Chondrocyte (in vitro differentiated cells): ENCODE measurements around the gene TBC1D5. TPM values are rescaled to one million over a fixed set of nuclear protein-coding genes. Genes with fewer than 3 reads are reported as not detected.
"Not testable (repeated sequence)": the region's sequence is repeated elsewhere in the genome, so short reads cannot be mapped to it uniquely, and the experiment has no call there.

Experiments
- DNase-seq: peaks from one replicate; pipeline ENCODE4 v3.0.0; 2021; ENCODE audit warnings: mixed read lengths, low spot score
- H3K27ac Mint-ChIP-seq: one replicate; pipeline ENCODE4 v1.8.0; 2021; ENCODE audit warnings: mild to moderate bottlenecking, moderate library complexity, mixed read lengths; ENCODE audit not compliant: unreplicated experiment
- H3K27me3 Mint-ChIP-seq: 2 replicates; pipeline ENCODE4 v1.8.0; 2021; ENCODE audit warnings: low read depth, mixed read lengths
- H3K36me3 Mint-ChIP-seq: 2 replicates; pipeline ENCODE4 v1.8.0; 2021; ENCODE audit warnings: low read depth, mixed read lengths
- H3K4me1 Mint-ChIP-seq: 2 replicates; pipeline ENCODE4 v1.8.0; 2021; ENCODE audit warnings: low read depth, mild to moderate bottlenecking, mixed read lengths
- H3K4me3 Mint-ChIP-seq: one replicate; pipeline ENCODE4 v1.8.0; 2021; ENCODE audit warnings: mild to moderate bottlenecking, moderate library complexity, mixed read lengths; ENCODE audit not compliant: unreplicated experiment
- H3K9me3 Mint-ChIP-seq: 2 replicates; pipeline ENCODE4 v1.8.0; 2021; ENCODE audit warnings: low read depth, mixed read lengths
- total RNA-seq: library from RNA; stranded (reverse); gene quantifications from 3 replicates; pipeline ENCODE4 v1.2.1, GENCODE V29; 2021
- TF ChIP-seq, protein P1 (sequence below): fragments of 200-600 bp; sonication (generic); IDR thresholded peaks from 2 replicates; pipeline ENCODE4 v1.5.0; 2021; ENCODE audit warnings: antibody characterized with exemption, mild to moderate bottlenecking, moderate library complexity

TBC1D5 gene
- total RNA-seq, 1 donor from 2014 or later = 44.6 TPM

DNA sequence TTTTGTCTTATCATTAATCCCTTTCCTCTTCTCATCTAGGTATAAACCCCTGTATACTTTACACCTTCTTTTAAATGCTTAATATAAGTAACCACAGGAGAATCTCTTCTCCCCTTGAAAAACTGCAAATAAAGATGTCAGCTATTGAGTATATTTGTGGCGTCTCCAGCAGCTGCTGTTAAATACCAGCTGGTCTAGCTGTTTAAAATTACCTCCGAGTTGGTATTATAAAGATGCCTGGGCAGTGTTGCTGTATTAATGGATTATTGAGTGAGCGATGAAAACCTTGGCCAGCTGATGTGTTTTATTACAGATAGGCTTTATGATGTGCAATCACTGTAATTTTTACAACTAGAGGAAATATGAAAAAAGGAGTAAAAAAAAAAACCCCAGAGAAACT, 388.1 kb downstream of the TBC1D5 start:
- H3K36me3 Mint-ChIP-seq = no peaks in the 10 kb centered on the region

GRCh38 chr3:17352620-17353019, 389.8 kb downstream of the TBC1D5 start:
- H3K36me3 Mint-ChIP-seq = no peaks in the 10 kb centered on the region
- TF ChIP-seq, protein P1, sequence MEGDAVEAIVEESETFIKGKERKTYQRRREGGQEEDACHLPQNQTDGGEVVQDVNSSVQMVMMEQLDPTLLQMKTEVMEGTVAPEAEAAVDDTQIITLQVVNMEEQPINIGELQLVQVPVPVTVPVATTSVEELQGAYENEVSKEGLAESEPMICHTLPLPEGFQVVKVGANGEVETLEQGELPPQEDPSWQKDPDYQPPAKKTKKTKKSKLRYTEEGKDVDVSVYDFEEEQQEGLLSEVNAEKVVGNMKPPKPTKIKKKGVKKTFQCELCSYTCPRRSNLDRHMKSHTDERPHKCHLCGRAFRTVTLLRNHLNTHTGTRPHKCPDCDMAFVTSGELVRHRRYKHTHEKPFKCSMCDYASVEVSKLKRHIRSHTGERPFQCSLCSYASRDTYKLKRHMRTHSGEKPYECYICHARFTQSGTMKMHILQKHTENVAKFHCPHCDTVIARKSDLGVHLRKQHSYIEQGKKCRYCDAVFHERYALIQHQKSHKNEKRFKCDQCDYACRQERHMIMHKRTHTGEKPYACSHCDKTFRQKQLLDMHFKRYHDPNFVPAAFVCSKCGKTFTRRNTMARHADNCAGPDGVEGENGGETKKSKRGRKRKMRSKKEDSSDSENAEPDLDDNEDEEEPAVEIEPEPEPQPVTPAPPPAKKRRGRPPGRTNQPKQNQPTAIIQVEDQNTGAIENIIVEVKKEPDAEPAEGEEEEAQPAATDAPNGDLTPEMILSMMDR = no peak
- no peaks in the 10 kb centered on the region for H3K27me3 Mint-ChIP-seq
- no peaks in the 10 kb centered on the region for H3K4me1 Mint-ChIP-seq
- H3K9me3 Mint-ChIP-seq = no peaks in the 10 kb centered on the region
- no peak for DNase-seq
- H3K27ac Mint-ChIP-seq = no peak overlapping the region
- no peak overlapping the region for H3K4me3 Mint-ChIP-seq

More for the DNA sequence above, 388.1 kb downstream of the TBC1D5 start:
- Mint-ChIP-seq H3K27ac (no peak overlapping the region), H3K27me3 (no peaks in the 10 kb centered on the region), H3K4me1 (no peaks in the 10 kb centered on the region), H3K4me3 (no peak overlapping the region), H3K9me3 (no peaks in the 10 kb centered on the region)
- TF ChIP-seq, protein P1 = no peak
- no peak for DNase-seq

DNA sequence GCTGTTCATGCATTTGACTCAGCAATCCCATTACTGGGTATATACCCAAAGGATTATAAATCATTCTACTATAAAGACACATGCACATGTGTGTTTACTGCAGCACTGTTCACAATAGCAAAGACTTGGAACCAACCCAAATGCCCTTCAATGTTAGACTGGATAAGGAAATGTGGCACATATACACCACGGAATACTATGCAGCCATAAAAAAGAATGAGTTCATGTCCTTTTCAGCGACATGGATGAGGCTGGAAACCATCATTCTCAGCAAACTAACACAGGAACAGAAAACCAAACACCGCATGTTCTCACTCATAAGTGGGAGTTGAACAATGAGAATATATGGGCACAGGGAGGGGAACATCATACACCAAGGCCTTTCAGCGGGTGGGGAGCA, 391.2 kb downstream of the TBC1D5 start:
- H3K9me3 Mint-ChIP-seq, H3K27ac Mint-ChIP-seq, DNase-seq, H3K4me1 Mint-ChIP-seq, H3K36me3 Mint-ChIP-seq, H3K4me3 Mint-ChIP-seq, H3K27me3 Mint-ChIP-seq: not testable (repeated sequence)

- no peak for DNase-seq
- Mint-ChIP-seq H3K36me3 (no peaks in the 10 kb centered on the region), H3K4me1 (no peaks in the 10 kb centered on the region), H3K27ac (no peak overlapping the region), H3K9me3 (no peaks in the 10 kb centered on the region), H3K27me3 (no peaks in the 10 kb centered on the region), H3K4me3 (no peak overlapping the region)
- TF ChIP-seq, protein P1 = no peak
Measured at GRCh38 chr3:17349093-17349492, 393.3 kb downstream of the TBC1D5 start.

GRCh38 chr3:17342119-17342518, 400.3 kb downstream of the TBC1D5 start:
- Mint-ChIP-seq H3K9me3 (no peaks in the 10 kb centered on the region), H3K4me3 (no peak overlapping the region), H3K4me1 (no peaks in the 10 kb centered on the region), H3K27ac (no peak overlapping the region), H3K27me3 (no peaks in the 10 kb centered on the region), H3K36me3 (no peaks in the 10 kb centered on the region)
- TF ChIP-seq, protein P1 = no peak
- DNase-seq = no peak

DNA sequence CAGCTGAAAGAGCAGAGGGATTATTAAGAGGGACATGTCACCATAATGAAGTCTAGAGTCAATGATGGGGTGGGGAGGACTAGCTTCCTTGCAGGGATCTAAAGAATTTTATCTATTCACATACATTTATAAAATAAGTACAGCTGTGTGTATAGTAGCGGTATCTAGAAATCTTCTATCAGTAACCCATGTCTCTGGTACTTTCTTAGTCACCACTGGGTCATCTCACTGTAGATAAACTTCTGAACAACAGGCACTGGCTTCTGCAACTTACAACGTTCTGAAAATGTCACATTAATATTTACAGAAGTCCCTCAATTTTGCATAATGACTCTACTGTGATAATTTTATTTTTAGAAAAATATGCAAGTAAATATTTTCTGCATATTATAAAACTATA, 401.7 kb downstream of the TBC1D5 start:
- DNase-seq = no peak
- Mint-ChIP-seq H3K27me3 (no peaks in the 10 kb centered on the region), H3K27ac (no peak overlapping the region), H3K36me3 (no peaks in the 10 kb centered on the region), H3K4me1 (peaks cover 3% of the 10 kb centered on the region), H3K9me3 (no peaks in the 10 kb centered on the region), H3K4me3 (no peak overlapping the region)
- TF ChIP-seq, protein P1 = no peak
